G401 (cell line): ENCODE measurements around the gene FILIP1L. TPM values are rescaled to one million over a fixed set of nuclear protein-coding genes. Genes with fewer than 3 reads are reported as not detected.
A peak's percentile ranks its signal among the peaks of the same experiment; 100 is the strongest.

Experiments used
- DNase-seq: peaks from one replicate; pipeline ENCODE4 v3.0.0-alpha.2; 2015; ENCODE audit warnings: low spot score
- in situ Hi-C: cut with HindIII; loops from 2 replicates; pipeline ENCODE4 v1.10.0; 2016; ENCODE audit warnings: low sequenced_read_pairs, mixed read lengths
- total RNA-seq: library from RNA; depleted of rRNA; stranded (reverse); fragments of >200 nt; shearing (Covaris generic); gene quantifications from 2 replicates; pipeline ENCODE4 v1.2.3, GENCODE V29; 2014

The FILIP1L gene
- total RNA-seq, 1 experiment from 2014 or later = 3.7 TPM

GRCh38 chr3:99943931-99944761, 170.2 kb downstream of the FILIP1L start:
- in situ Hi-C loops = no loop called here
- DNase-seq = no peak

GRCh38 chr3:99941211-99941610, 173.1 kb downstream of the FILIP1L start:
- DNase-seq = no peak
- in situ Hi-C loops = no loop called here

GRCh38 chr3:99940350-99940749, 174.0 kb downstream of the FILIP1L start:
- no peak for DNase-seq
- in situ Hi-C loops = no loop called here

GRCh38 chr3:99939876-99940275, 174.4 kb downstream of the FILIP1L start:
- in situ Hi-C loops = no loop called here
- no peak for DNase-seq

GRCh38 chr3:99938270-99938911, 175.9 kb downstream of the FILIP1L start:
- in situ Hi-C loops = no loop called here
- no peak for DNase-seq

GRCh38 chr3:99934975-99935797, 179.1 kb downstream of the FILIP1L start:
- no peak for DNase-seq

GRCh38 chr3:99933971-99934750, 180.1 kb downstream of the FILIP1L start:
- in situ Hi-C loops = no loop called here
- DNase-seq = no peak

More at GRCh38 chr3:99934975-99935797, 179.1 kb downstream of the FILIP1L start:
- in situ Hi-C loops = no loop called here

- in situ Hi-C loops = no loop called here
- no peak for DNase-seq
Observed at GRCh38 chr3:99931059-99931458, 183.2 kb downstream of the FILIP1L start.

- in situ Hi-C loops = no loop called here
- peak; percentile 82 for DNase-seq
Observed at GRCh38 chr3:99929745-99930139, 184.6 kb downstream of the FILIP1L start.

- in situ Hi-C loops = no loop called here
- no peak for DNase-seq
Observed at GRCh38 chr3:99928771-99929744, 185.2 kb downstream of the FILIP1L start.

- DNase-seq = no peak
- in situ Hi-C loops = no loop called here
Observed at GRCh38 chr3:99927671-99928457, 186.4 kb downstream of the FILIP1L start.

- in situ Hi-C loops = no loop called here
- peak; percentile 93 for DNase-seq
Observed at GRCh38 chr3:99925584-99926230, 188.6 kb downstream of the FILIP1L start.

GRCh38 chr3:99923873-99924272, 190.4 kb downstream of the FILIP1L start:
- DNase-seq = no peak
- in situ Hi-C loops = no loop called here

GRCh38 chr3:99921986-99922385, 192.3 kb downstream of the FILIP1L start:
- no peak for DNase-seq
- in situ Hi-C loops = no loop called here

- in situ Hi-C loops = no loop called here
- DNase-seq = no peak
Observed at GRCh38 chr3:99921377-99921695, 193.0 kb downstream of the FILIP1L start.

- in situ Hi-C loops = no loop called here
- peak; percentile 40 for DNase-seq
Observed at GRCh38 chr3:99920481-99921376, 193.6 kb downstream of the FILIP1L start.
